Endometrial microvascular endothelial cells (primary cell): ENCODE measurements around the gene NETO2. TPM values are rescaled to one million over a fixed set of nuclear protein-coding genes. Genes with fewer than 3 reads are reported as not detected.
"Not testable (repeated sequence)": the region's sequence is repeated elsewhere in the genome, so short reads cannot be mapped to it uniquely, and the experiment has no call there.

Experiments used
- in situ Hi-C: cut with HindIII; loops from 2 replicates; pipeline ENCODE4 v1.10.0; 2017; ENCODE audit warnings: low sequenced_read_pairs, low pct_unique_long_range_greater_than_20kb; ENCODE audit errors: inconsistent ontology term
- total RNA-seq: library from RNA; depleted of rRNA; stranded (reverse); fragments of >200 nt; gene quantifications from one replicate; pipeline ENCODE4 v1.2.3, GENCODE V29; 2015; ENCODE audit errors: inconsistent ontology term

NETO2 gene
- total RNA-seq, 1 donor from 2014 or later, result 30.8 TPM

DNA sequence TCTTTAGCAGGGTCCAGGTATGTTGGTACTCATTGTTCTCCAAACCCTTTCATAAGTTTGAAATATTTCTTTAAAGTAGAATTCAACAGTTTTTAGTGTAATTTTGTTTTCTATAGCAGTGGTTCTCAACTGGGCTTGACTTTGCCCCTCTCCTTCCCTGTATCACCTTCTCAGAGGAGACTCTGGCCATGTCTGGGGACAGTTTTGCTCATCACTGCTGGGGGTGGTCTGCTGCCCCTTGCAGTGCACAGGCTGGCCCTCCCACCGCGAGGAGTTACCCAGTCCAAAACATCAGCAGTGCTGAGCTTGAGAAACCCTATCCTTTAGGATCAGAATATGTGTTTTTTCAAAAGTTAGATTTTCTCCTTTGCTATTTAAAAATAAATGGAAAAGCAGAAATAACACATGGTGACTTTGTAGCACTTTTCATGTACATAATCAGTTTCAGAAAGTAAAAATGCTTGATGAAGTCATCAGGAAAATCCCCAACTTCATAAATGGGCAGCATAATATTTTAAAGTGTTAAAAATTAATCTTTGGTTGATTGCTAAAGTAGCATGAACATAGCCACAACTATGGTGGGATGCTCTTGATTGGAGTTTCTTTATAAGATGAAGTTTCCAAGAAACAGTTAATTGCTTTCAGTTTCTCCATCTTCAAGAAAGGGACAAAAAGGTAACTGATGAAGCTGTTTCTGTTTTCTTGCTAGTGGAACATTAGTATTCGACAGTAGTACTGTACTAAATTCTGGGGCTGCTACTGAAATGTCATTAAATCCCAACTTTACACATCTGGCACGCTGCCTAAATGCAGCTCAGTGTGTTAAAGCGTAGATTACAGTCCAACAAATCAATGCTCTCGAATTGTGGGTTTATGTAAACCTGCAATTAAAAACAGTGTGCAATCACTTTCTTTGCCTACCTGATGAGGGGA lies 70.3 kb downstream of the NETO2 start:
- in situ Hi-C loops, result no loop called here

DNA sequence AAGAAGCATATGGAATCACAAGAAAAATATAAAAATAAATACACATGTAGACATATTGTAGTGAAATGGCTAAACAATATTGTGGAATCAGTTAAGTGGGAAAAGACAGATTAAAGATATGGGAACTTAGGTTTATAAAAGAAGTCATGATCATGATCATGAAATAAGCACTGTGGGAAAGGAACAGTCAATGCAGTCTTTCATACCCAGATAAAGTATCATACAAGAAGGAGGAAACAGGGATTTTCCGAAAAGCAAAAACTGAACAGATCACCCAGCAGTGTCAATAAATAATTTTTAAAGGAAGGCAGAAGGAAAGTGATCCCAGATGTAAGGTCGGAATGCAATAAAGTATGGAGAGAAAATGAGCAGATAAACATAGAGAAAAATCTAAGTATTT lies 71.6 kb downstream of the NETO2 start:
- in situ Hi-C loops, result no loop called here

DNA sequence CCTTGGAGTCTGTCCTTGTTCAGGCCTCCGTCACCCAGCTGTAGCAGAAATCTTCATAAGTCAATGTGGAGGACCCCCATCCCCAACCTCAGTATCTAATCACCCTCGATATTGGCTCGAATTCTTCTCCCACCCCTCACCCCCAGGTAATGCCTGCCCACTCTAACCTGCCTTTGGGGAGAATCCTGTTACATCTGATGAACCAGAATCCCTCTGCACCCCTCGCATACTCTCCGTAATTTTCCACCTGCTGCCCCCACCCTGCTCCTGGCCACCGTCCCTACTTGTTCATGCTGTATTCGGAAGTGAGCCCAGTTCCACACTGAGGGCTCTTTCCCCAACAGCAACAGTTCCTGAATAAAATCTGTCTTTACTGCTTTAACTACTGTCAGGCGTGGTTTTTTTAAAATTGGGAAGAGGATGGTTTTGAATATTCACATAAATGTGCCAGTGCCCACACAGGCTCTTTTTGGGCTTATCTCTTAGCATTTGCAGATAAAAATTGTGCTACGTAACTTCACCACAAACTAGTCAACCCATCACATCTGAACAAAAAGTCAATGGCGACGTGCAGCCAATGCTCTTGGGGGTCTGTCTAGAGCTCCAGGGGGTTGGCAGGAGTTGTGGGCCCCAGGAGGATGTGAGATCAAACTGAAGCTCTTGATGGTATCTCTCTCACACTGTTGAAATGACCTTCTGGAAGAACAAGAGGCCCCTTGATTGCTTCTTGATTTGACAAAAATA lies 73.7 kb downstream of the NETO2 start:
- in situ Hi-C loops, result no loop called here

DNA sequence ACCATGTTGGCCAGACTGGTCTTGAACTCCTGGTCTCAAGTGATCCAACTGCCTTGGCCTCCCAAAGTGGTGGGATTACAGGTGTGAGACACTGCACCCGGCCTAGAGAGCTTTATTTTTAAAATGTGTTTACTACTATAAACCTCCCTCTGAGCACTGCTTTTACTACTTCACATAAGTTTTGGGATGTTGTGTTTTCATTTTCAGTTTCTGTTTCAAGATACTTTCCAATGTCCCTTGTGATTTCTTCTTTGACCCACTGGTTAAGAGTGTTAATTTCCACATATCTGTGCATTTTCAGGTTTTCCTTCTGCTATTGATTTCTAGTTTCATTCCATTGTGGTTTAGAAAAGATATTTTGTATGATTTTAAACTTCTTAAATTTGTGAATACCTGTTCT lies 74.4 kb downstream of the NETO2 start:
- in situ Hi-C loops, result no loop called here

DNA sequence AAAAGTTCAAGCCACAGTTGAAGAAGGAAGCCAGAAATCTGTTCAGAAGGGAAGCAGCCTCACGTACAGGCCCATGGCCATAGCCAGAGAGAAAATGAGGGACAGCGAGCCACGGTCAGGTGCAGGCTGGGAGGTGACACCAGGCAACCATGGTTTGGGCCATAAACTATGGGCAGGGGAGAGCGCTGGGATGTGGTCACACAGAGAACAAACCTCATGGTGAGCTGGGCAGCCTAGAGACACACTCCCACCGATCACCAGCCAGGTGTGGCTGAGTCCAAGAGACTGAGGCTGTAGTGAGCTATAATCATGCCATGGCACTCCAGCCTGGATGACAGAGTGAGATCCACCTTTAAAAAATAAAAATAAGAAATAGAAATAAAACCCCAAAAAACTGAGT lies 76.5 kb downstream of the NETO2 start:
- in situ Hi-C loops, result no loop called here

DNA sequence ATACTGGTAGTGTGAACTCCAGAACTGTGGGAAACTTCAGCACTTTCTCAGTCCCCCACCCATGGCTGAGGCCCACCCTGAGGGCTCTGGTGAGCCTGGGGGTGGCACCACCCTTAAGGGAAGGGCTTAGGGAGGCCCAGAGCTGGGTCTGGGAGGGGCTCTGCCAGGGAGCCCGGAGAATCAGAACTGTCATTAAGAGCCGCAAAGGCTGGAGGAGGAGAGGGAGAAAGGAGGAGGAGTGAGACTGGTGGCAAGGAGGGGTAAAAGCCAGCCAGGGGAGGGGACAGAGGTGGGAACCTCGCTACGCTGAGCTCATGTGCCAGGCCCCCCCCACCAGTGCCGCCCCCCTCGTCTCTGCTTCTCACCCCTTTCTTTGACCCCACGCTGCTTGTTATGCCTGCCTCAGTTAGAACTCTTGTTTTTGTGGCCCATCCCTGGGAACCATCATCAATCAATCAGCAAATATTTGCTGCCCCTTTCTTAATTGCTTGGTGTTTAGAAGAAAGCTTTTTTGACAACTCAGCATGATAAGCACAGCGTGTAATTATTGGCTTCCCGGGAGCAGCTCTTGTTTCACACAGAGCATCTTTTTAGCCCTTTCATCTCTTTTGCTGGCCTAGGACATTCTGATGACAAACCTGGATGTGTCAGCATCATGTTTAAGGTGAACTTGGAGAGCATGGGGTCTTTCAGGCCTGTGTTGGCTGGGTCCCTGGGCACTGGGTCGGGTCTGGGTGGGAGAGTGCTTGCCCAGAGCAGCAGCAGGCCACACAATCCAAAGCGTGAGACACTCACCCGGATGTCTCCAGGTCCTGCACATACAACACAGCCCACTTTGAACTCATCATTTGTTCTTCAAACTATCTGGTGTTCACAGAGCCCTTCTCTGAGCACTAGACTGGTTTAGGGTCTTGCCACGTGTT lies 77.7 kb downstream of the NETO2 start:
- in situ Hi-C loops, result no loop called here

DNA sequence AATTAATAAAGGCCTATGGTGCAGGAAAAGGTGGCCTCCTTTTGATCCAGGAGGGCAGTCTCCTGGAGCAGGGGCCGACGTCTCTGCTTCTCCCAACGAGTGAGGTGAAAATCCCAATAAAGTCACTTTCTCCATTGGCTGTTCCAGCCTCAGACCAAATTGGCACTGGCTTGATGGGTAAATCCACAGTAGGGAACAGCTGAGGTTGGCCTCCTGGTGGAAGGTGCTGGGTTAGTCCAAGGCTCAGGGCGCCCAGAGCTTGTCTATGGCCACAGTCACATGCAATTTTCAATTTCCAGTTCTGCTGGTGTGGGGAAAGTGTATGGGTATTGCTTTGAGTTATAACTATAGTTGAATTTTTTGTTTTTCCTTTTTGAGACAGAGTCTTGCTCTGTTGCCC lies 79.0 kb downstream of the NETO2 start:
- in situ Hi-C loops, result no loop called here

DNA sequence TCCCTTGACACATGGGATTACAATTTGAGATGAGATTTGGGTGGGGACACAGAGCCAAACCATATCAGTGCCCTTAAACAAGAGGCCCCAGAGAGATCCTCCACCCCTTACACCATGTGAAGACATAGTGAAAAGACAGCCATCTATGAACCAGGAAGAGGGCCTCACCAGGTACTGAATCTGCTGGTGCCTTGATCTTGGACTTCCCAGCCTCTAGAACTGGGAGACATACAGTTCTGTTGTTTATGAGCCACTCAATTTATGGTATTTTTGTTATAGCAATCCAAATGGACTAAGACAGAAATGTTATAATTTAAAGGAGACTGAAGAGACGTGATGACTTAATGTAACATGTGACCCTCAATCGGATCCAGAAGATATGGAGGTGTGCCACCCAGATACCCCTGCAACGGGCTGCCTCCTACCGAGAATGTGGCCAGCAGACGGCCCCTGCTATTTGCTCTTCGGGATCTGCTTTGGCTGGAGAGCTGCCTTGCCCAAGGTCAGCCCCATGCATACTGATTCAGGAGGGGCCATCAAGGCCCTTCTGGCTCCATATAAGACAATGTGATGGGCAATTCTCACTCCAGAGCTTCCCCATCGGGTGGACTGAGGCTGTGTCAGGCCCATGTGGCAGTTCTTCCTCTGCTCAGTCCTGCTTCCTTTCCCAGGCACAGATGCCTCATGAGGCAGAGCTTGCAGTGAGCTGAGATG lies 80.6 kb downstream of the NETO2 start:
- in situ Hi-C loops, result no loop called here

DNA sequence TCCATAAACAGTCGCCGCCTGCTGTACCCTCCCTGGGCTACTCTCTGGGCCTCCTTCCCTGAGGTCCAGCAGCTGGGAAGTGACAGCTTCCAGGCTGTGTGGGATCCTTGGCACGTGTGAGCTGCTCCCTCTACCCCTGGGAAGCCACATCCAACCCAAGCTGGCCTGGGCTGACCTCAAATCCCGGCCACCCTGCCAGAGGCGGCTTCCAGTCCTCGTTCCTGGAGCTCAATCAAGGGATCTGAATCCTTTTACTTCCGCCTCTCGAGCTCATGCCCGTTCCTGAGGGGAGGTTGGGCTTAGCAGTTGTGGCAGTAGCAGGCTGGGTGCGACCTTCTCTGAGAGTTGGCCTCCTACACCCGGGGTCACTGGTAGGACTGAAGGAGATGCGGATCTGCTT lies 82.5 kb downstream of the NETO2 start:
- in situ Hi-C loops, result no loop called here

DNA sequence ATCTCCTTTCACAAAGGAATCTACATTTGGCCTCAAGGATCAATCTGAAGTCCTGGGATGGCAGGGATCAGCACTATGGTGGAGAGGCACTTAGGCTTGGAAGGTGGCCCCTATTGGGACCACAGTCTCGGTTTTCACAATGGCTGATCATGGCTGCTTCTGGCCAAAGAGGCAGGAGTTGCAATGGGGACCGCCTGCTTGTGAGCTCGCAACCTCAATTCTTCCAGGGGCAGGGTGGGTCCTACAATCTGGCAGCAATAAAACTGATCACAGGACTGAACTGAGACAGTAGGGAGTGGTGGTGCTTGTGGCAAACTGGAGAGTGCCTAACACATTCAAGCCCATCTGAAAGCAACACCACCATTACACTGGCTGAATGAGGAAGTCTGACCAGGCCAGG lies 83.1 kb downstream of the NETO2 start:
- in situ Hi-C loops, result no loop called here

DNA sequence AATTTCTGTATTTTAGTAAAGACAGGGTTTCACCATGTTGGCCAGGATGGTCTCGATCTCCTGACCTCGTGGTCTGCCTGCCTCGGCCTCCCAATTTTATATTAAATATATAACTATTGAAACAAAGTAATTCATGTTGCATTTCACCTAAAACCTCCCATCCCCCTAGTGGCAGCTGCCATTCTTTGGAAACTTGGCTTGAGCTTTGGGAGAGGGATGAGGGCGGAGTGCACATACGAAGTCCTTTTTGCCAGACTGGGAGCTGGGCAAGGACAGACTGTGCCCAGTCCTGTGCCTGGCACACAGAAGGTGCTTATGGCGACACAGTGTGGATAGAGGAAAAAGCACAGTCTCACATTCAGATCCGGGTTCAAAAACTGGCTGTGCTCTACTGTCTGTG lies 83.8 kb downstream of the NETO2 start:
- in situ Hi-C loops, result no loop called here

DNA sequence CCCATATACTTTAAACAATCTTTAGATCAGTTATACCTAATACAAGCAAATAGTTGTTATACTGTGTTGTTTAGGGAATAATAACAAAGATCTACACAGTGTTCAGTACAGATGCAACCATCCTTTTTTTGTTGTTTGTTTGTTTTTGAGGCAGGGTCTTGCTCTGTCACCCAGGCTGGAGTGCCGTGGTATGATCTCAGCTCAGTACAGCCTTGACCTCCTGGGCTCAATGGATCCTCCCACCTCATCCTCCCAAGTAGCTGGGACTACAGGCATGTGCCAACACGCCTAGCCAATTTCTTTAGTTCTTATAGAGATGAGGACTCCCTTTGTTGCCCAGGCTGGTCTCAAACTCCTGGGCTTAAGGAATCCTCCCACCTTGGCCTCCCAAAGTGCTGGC lies 84.6 kb downstream of the NETO2 start:
- in situ Hi-C loops, result not testable (repeated sequence)

DNA sequence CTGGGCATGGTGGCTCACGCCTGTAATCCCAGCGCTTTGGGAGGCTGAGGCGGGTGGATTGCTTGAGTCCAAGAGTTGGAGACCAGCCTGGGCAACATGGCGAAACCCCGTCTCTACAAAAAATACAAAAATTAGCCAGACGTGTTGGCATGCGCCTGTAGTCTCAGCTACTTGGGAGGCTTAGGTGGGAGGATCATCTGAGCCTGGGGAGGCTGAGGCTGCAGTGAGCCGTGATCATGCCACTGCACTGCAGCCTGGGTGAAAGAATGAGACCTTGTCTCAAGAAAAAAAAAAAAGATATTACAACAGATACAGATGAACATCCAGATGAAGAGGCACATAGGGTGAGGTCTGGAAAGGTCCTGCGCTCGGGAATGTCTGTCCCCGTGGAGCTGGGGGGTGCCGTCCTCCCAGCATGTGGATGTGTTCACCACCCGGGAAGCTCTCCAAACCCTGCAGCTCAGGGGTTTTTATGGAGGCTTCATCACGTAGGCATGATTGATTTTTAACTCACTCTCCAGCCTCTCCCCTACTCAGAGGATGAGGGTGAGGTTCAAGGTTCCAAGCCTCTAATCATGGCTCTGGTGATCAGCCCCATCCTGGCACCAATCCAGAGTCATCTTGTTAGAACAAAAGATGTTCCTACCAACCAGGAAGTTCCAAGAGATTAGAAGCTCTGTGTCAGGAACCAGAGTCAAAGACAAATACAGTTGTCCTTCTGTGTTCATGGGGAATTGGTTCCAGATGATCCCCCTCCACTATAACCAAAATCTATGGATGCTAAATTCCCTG lies 85.3 kb downstream of the NETO2 start:
- in situ Hi-C loops, result no loop called here

DNA sequence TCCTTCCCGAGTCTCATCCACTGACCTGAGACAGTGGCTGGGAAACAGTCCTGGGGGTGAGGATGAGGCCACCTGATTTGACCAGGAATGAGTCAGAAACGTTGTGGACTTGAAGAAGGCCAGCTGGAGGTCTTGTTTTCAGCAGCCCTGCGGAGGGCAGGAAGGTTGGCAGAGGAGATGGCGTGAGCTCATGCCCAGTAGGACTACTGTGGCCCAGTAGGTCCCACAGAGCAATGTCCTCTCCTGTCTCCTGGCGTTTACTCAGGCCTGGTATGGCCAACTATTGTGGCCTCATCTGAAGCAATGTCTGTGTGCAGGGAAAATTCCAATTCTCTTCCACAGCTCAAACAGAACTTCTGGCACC lies 86.1 kb downstream of the NETO2 start:
- in situ Hi-C loops, result no loop called here

DNA sequence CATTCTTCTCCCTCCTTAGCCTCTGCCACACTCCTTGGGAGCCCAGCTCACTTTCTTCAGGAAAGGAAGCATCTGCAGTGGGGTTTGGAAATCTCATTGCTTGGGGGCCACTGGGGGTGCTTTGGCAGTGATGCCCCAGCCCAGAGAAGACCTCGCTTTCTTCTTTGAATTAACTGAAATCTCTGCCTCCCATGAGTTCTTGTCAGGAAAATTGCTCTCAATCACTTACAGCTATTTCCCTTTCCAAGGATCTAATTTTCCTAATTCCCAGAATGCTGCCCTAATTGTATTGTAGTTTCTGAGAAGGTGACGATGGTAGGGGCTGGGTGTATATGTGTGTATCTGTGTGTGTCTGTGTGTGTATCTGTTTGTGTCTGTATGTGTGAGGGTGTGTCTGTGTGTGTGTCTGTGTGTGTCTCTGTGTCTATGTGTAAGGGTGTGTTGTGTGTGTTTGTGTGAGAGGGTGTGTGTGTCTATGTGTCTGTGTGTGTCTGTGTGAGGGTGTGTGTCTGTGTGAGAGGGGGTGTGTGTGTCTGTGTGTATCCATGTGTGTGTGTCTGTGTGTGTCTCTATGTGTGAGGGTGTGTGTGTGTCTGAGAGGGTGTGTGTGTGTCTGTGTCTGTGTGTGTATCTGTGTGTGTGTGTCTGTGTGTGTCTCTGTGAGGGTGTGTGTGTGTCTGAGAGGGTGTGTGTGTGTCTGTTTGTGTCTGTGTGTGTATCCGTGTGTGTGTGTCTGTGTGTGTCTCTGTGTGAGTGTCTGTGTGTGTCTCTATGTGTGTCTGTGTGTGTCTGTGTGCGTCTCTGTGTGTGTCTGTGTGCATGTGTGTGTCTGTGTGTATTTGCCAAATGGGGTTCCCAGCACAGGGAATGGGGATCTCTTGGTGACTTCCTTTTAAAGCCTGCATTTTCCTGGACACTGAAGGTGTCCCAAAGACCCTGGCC lies 86.8 kb downstream of the NETO2 start:
- in situ Hi-C loops, result no loop called here

DNA sequence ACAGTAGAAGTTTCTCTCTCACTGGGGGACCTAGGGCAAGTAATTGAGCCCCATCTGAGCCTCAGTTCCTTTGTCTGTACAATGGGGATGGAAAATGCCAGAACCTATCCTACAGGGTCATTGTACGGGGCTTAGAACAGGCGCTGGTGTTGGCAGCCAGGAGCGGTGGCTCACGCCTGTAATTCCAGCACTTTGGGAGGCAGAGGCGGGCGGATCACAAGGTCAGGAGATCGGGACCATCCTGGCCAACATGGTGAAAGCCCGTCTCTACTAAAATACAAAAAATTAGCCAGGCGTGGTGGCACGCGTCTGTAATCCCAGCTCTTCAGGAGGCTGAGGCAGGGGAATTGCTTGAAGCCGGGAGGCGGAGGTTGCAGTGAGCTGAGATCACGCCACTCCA lies 87.7 kb downstream of the NETO2 start:
- in situ Hi-C loops, result not testable (repeated sequence)
